Mesenteric fat pad (tissue), 1 donor: ENCODE measurements around the gene MDN1. TPM values are rescaled to one million over a fixed set of nuclear protein-coding genes. Genes with fewer than 3 reads are reported as not detected.

Experiments used
- DNase-seq: peaks from one replicate; pipeline ENCODE4 v3.0.0-alpha.2; 2020; ENCODE audit warnings: low spot score
- total RNA-seq: library from RNA; stranded (reverse); fragmentation: NEBNext Ultra II Directional; extraction: Animal tissue kit (Norgen Biotek cat#: 25700); gene quantifications from one replicate; pipeline ENCODE4 v1.2.1, GENCODE V29; 2021
- donor health status: DM: yes; HTN: yes; CAD: no.

Gene MDN1
- total RNA-seq, 1 donor from 2014 or later: 33.8 TPM

- DNase-seq: no peak
These were observed 214.9 kb downstream of the MDN1 start for GRCh38 chr6:89604653-89605052.

GRCh38 chr6:89602166-89602565 lies 217.4 kb downstream of the MDN1 start:
- no peak for DNase-seq

GRCh38 chr6:89599727-89600126 lies 219.9 kb downstream of the MDN1 start:
- no peak for DNase-seq

- no peak for DNase-seq
These were observed 221.6 kb downstream of the MDN1 start for GRCh38 chr6:89597988-89598387.

- DNase-seq: no peak
These were observed 222.2 kb downstream of the MDN1 start for GRCh38 chr6:89597372-89597771.

- no peak for DNase-seq
These were observed 223.1 kb downstream of the MDN1 start for GRCh38 chr6:89596484-89596883.

- no peak for DNase-seq
These were observed 223.5 kb downstream of the MDN1 start for GRCh38 chr6:89596056-89596455.

Other genes with a start within 250 kb of the MDN1 start
- 25.9 TPM for gene LYRM2, start 181.0 kb downstream of the MDN1 start, total RNA-seq
- 12.4 TPM for gene CASP8AP2, start 10.1 kb upstream of the MDN1 start, total RNA-seq
- not detected for gene GJA10, start 74.7 kb upstream of the MDN1 start, total RNA-seq